Activated T-cell treated with anti-CD3 and anti-CD28 coated beads, Interleukin-2, amount 50 U/mL, for 24 hours (primary cell): ENCODE results near the gene NMRK2.
"Not testable (repeated sequence)": the region's sequence is repeated elsewhere in the genome, so short reads cannot be mapped to it uniquely, and the experiment has no call there.

Experiments used
- DNase-seq: peaks from one replicate; pipeline ENCODE4 v3.0.0-alpha.2; 2020
- H3K27ac Mint-ChIP-seq: 2 replicates; pipeline ENCODE4 v1.8.0; 2020; ENCODE audit warnings: mild to moderate bottlenecking, mixed read lengths
- H3K27me3 Mint-ChIP-seq: 2 replicates; pipeline ENCODE4 v1.8.0; 2020; ENCODE audit warnings: mixed read lengths
- H3K36me3 Mint-ChIP-seq: 2 replicates; pipeline ENCODE4 v1.8.0; 2020; ENCODE audit warnings: low read depth, mixed read lengths
- H3K4me1 Mint-ChIP-seq: 2 replicates; pipeline ENCODE4 v1.8.0; 2020; ENCODE audit warnings: low read depth, mixed read lengths
- H3K4me3 Mint-ChIP-seq: 2 replicates; pipeline ENCODE4 v1.8.0; 2020; ENCODE audit warnings: mild to moderate bottlenecking, moderate library complexity, mixed read lengths
- H3K9me3 Mint-ChIP-seq: 2 replicates; pipeline ENCODE4 v1.8.0; 2020; ENCODE audit warnings: mixed read lengths

Gene NMRK2

DNA sequence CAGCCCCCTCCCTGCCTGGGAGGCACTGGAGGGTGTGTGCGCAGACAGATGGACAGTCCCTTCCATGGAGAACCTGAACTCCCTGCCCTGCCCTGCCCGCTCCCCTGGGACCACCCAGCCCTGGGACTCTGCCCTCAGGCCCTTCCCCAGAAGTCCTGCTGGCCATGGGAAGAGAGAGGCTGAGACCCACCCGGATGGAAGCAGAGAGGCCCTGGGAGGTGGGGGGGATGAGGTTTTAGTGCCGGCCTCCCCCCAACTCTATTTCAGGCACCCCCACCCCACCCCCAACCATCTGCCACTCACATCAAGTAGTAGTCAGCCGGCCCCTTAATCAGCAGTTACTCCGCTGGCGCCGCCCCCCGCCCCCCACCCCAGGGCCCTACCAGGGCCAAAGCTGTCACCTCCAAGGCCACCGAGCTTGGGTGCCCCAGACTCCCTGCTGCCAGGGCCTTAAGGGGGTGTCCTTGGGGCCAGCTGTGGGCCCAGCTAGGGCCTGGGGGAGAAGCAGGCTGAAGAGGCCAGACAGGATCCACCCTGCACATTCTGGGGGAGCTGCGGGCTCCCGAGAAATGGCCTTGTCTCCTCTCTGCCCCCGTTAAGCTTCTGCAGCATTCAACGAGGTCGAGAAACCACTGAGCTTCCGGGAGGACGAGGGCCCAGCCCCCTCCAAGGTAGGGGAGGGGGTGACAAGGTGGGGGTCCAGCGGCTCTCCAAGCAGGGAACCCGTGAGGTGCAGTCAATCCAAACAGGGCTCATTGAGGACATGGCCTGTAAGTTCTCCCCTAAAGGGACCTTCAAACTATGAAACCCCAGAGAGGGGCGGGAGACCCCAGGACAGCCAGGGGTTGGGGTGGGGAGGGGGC is 17.4 kb downstream of the NMRK2 start:
- Mint-ChIP-seq H3K27me3 (peaks cover 2% of the 10 kb centered on the region), H3K36me3 (peaks cover 2% of the 10 kb centered on the region), H3K9me3 (no peaks in the 10 kb centered on the region), H3K4me1 (peaks cover 12% of the 10 kb centered on the region), H3K27ac (peak overlapping the region; percentile 55), H3K4me3 (peak overlapping the region; percentile 63)
- peak; percentile 37 for DNase-seq

DNA sequence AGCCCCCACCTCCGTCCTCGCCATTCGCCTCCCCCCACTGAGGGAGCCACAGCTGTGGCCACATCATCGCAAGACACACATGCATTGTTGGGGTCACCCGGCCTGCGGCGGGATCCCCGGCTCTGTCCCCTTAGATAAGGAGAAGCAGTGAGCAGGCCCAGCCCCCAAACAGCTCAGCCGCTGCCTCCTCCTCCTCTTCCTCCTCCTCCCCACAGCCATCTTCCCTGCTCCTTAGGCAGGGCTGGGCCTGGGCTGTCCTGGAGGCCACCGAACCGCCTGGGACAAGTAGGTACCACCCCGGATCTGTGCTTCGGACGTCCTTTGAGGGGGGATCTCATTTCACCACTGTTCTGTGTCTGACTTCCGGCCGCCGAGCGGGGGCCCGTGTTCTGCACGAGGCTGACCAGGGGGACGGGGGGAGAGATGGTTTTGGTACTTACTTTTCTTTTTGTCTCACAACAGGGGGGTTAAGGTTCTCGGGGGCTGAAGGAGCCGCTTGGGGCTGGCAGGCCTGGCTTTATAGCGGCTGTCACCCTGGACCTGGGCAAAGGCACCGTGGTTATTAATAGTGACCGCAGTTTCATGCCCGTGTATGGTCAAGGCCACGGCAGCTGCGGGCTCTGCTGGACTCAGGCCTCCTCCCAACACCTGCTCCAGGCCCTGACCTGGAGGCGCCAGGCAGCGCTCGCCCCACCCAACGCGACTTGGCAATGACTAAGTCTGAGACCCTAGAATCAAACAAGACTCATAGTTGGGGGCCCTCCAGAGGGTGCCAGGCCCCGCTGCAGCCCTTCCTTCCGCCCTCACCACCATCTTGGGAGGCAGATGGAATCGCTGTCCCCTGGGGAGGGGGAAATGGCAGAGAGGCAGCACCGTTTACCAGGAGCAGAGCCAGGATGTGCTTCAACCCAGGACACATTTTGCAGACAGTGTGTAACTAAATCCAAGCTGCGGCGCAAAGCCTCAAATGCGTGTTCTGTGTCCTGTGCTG is 18.3 kb downstream of the NMRK2 start:
- Mint-ChIP-seq H3K36me3 (peaks cover 5% of the 10 kb centered on the region), H3K4me3 (peak overlapping the region; percentile 81), H3K9me3 (no peaks in the 10 kb centered on the region), H3K4me1 (peaks cover 12% of the 10 kb centered on the region), H3K27me3 (peaks cover 2% of the 10 kb centered on the region), H3K27ac (peak overlapping the region; percentile 86)
- DNase-seq, result peak; percentile 64

DNA sequence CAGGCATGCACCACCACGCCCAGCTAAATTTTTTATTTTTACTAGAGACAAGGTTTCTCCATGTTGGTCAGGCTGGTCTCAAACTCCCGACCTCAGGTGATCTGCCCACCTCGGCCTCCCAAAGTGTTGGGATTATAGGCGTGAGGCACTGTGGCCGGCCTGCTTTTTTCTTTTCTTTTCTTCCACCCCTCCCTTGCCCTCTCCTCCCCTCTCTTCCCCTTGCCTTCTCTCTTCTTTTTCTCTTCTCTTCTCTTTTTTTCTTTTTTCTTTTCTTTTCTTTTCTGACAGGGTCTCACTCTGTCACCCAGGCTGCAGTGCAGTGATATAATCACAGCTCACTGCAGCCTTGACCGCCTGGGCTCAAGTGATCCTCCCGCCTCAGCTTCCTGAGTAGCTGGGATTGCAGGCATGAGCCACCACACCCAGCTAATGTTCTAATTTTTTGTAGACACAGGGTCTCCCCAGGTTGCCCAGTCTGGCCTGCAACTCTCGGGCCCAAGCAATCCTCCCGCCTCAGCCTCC is 19.9 kb downstream of the NMRK2 start:
- not testable (repeated sequence) for H3K27me3 Mint-ChIP-seq, DNase-seq, H3K4me3 Mint-ChIP-seq, H3K9me3 Mint-ChIP-seq, H3K27ac Mint-ChIP-seq
- H3K4me1 Mint-ChIP-seq, result peaks cover 12% of the 10 kb centered on the region
- peaks cover 14% of the 10 kb centered on the region for H3K36me3 Mint-ChIP-seq

DNA sequence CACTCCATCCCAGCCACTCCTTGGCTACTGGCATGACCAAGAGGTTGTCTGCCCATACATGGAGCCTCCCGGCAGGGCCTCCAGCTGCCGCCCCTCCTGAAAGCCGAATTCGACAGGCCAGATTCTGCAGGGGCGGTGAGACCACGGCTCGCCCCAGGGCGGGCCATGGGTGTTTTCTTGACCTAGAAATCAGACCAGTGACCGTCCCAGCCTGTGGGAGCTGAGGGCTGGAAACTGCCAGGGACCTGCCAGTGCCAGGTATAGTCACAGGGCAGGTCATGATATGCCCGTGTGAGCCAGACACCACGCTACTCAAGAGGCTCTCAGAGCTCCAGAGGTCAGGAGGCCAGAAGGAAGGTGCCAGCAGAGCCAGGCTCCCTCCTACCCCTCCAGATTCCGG is 21.2 kb downstream of the NMRK2 start:
- Mint-ChIP-seq H3K4me1 (peaks cover 12% of the 10 kb centered on the region), H3K27ac (no peak overlapping the region), H3K4me3 (no peak overlapping the region), H3K36me3 (peaks cover 22% of the 10 kb centered on the region), H3K27me3 (peaks cover 2% of the 10 kb centered on the region), H3K9me3 (no peaks in the 10 kb centered on the region)
- no peak for DNase-seq

DNA sequence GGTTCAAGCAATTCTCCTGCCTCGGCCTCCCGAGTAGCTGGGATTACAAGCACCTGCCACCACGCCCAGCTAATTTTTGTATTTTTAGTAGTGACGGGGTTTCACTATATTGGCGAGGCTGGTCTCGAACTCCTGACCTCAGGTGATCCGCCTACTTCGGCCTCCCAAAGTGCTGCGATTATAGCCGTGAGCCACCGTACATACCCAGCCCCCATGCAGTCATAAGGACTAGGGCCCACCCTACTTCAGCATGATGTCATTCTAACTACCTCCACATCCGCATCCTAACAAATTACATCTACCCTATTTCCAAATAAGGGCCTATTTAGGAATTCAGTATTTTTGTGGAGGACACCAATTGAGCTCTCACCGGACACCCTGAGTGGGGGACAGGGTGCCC is 22.4 kb downstream of the NMRK2 start:
- not testable (repeated sequence) for H3K9me3 Mint-ChIP-seq, H3K27me3 Mint-ChIP-seq, H3K4me3 Mint-ChIP-seq, DNase-seq
- Mint-ChIP-seq H3K36me3 (peaks cover 33% of the 10 kb centered on the region), H3K4me1 (peaks cover 12% of the 10 kb centered on the region), H3K27ac (peak overlapping the region; percentile 29)

DNA sequence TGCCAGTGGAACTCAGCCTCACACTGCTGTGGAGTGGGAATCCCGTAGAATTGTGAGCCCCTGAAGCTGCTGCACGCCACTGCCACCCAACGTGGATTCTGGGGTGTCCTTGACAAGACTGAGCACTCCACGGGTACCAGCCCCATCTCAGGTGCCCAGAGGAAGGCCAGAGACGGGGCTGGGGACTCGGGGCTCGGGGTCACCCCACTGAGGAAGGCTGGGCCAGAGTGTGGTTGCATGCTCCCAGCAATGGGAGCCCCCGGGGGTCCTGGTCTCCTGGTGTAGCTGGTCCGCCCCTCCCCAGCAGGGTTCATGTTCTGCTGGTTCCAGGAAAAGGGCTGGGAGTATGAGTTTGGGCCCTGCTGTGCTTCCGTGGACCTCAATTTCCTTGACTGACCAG is 22.8 kb downstream of the NMRK2 start:
- Mint-ChIP-seq H3K27ac (no peak overlapping the region), H3K36me3 (peaks cover 36% of the 10 kb centered on the region), H3K27me3 (peaks cover 2% of the 10 kb centered on the region), H3K4me3 (no peak overlapping the region), H3K4me1 (peaks cover 12% of the 10 kb centered on the region), H3K9me3 (no peaks in the 10 kb centered on the region)
- DNase-seq, result no peak

DNA sequence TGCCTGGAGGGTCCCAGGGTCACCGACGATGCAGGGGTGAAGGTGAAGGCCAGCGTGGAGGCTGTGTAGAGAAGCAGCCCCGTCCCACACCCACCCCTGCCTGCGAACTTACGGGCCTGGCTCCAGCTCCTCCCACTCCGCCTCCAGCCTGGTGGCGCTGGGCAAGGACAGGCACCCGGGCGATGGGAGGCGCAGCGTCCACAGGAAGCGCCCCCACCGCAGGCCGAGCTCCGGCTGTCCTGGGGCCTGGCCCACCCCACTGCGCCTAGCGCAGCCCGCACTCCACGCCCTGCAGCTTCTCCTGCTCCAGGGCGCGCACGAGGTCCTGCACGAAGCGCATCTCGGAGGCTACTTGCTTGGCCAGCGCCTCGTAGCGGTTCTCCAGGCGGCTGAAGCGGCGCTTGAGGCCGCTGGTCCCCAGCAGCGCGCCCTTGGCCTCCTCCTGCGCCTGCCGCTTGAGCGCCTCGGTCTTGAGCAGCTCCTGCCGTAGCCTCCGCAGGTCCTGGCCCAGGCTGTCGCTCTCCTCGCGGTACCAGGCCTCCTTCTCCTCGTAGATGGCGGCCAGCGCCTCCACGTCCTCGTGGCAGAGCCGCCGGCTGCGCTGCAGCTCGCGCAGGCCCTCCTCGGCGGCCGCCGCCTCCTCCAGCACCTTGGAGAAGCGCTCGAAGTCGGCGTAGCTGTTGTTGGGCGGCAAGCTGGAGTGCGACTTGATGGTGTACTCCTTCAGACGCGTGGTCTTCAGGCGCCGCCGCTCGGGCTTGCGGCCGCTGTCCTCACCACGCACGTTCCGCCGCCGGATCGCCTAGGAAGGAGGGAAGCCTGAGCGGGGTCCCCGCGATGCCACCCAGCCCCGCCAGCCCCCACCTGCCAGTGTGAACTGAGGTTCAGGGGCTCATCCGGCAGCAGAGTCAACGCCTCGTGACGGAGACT is 26.2 kb downstream of the NMRK2 start:
- Mint-ChIP-seq H3K4me3 (no peak overlapping the region), H3K9me3 (no peaks in the 10 kb centered on the region), H3K27me3 (no peaks in the 10 kb centered on the region), H3K27ac (no peak overlapping the region), H3K36me3 (peaks cover 62% of the 10 kb centered on the region), H3K4me1 (no peaks in the 10 kb centered on the region)
- no peak for DNase-seq

DNA sequence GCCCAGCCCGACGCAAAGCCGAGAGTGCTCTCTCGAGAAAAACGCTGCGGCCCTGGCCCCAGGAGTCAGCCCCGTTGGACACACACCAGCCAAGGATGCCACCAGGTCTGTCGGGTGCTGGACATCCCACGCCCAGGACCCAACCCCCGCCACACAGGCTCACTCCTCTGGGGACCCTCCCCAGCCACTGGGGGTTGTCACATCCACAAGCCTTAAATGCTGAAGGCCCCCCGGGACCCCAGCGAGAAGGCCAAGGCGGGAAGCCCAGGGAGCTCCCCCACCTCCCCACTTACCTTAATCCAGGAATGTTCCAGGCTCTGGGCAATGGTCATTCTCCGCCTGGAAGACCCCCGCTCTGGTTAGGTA is 26.9 kb downstream of the NMRK2 start:
- H3K36me3 Mint-ChIP-seq, result peaks cover 67% of the 10 kb centered on the region
- DNase-seq, result no peak
- H3K4me3 Mint-ChIP-seq, result no peak overlapping the region
- no peak overlapping the region for H3K27ac Mint-ChIP-seq
- H3K9me3 Mint-ChIP-seq, result no peaks in the 10 kb centered on the region
- no peaks in the 10 kb centered on the region for H3K27me3 Mint-ChIP-seq
- H3K4me1 Mint-ChIP-seq, result no peaks in the 10 kb centered on the region

DNA sequence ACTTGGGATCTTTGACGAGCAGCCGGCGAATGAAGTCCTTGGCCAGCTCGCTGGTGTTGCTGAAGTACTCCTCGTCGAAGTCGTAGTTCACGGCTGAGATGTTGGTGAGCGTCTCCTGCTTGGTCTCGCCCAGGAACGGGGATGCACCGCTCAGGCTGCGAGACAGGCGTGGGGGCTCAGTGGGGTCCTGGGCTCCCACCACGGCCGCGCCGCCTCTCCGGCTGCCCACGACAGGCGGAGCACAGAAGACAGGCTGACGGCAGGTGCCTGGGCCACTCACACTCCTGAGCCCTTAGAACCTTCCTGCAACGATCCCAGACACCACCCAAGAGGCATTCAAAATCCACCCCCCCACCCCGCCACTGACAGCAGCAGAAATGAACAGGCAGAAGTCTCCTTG is 28.1 kb downstream of the NMRK2 start:
- H3K4me3 Mint-ChIP-seq, result no peak overlapping the region
- peaks cover 4% of the 10 kb centered on the region for H3K4me1 Mint-ChIP-seq
- DNase-seq, result no peak
- H3K9me3 Mint-ChIP-seq, result no peaks in the 10 kb centered on the region
- no peak overlapping the region for H3K27ac Mint-ChIP-seq
- H3K27me3 Mint-ChIP-seq, result no peaks in the 10 kb centered on the region
- peaks cover 75% of the 10 kb centered on the region for H3K36me3 Mint-ChIP-seq

DNA sequence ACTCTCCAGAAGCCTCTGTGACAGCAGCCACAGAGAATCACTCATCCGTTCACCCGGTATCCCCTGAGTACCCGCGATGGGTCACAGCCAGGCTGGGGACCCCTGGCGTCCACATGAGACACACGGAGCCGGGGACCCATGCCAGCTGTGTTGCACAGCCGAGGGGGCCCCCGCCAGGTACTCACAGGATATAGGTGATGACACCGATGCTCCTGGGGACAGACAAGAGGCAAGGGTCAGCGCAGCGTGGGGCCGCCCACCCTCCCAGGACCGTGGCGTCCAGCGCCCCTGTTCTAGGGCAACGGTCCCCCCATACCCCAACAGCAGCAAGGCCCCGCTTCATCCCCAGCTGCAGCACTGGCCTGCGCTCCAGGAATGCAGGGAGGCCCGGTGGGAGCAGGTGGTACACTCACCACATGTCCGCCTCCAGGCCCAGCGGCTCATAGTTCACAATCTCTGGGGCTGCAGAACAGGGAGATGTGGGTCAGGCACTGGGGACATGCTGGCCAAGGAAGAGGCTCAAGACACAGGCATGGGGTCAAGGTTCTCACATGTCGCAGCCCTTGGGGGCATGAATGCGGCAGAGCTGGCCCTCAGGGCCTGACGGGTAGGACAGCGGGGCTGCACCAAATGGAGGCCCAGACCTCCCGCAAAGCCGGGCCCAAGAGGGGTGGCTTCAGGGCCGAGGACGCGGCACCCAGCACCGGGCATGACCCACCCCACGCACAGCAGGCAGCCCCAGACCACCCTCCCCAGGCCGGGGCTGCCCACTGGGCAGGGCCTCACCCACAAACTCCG is 30.8 kb downstream of the NMRK2 start:
- Mint-ChIP-seq H3K27ac (peak overlapping the region; percentile 69), H3K9me3 (no peaks in the 10 kb centered on the region), H3K4me3 (no peak overlapping the region), H3K27me3 (no peaks in the 10 kb centered on the region), H3K36me3 (peaks cover 84% of the 10 kb centered on the region), H3K4me1 (peaks cover 18% of the 10 kb centered on the region)
- DNase-seq, result no peak

DNA sequence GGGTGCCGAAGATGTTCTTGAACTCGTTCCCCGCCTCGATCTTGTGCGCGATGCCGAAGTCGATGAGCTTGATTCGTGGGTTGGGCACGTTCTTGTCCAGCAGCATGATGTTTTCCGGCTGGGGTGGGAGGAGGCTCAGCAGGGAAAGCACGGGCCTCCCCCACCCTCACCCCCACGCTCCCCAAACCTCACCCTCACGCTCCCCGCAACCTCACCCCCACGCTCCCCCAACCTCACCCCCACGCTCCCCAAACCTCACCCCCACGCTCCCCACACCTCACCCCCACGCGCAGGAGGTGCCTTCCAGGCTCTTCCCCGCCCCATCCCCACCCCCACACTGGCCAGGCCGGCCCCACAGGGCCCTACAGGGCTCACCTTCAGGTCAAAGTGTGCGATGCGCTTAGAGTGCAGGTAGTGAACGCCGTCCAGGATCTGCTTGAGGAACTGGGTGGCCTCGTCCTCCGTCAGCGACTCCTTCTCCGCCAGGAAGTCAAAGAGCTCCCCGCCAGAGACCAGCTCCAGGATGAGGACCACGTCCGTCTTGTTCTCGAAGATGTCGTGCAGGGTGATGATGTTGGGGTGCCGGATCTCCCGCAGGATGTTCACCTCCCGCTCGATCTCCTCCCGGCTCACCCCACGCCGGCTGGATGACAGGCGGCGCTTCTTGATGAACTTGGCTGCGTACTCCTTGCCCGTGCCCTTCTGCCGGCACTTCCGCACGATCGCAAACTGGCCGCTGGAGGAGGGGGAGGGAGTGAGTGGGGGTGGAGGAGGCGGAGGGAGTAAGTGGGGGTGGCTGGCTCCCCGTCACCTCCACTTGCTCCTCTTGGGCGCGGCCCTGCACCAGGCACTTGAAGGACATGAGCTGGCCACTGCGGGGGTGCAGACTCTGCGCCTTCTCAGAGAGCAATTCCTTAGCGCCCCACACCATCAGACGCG is 31.7 kb downstream of the NMRK2 start:
- H3K4me3 Mint-ChIP-seq, result no peak overlapping the region
- peaks cover 27% of the 10 kb centered on the region for H3K4me1 Mint-ChIP-seq
- H3K9me3 Mint-ChIP-seq, result no peaks in the 10 kb centered on the region
- H3K27ac Mint-ChIP-seq, result peak overlapping the region; percentile 61
- no peak for DNase-seq
- no peaks in the 10 kb centered on the region for H3K27me3 Mint-ChIP-seq
- peaks cover 88% of the 10 kb centered on the region for H3K36me3 Mint-ChIP-seq
